GM23248 (cell line): ENCODE measurements around the gene TYRP1. TPM values are rescaled to one million over a fixed set of nuclear protein-coding genes. Genes with fewer than 3 reads are reported as not detected.

Experiments
- DNase-seq: peaks from one replicate; pipeline ENCODE4 v3.0.0-alpha.2; 2015
- H2AFZ ChIP-seq: fragments of 200-600 bp; sonication (generic); 2 replicates; pipeline ENCODE4 v1.6.1; 2016; ENCODE audit warnings: antibody characterized with exemption
- H3F3A ChIP-seq: fragments of 200-600 bp; sonication (generic); 2 replicates; pipeline ENCODE4 v1.6.1; 2016; ENCODE audit warnings: mild to moderate bottlenecking, antibody characterized with exemption, mixed run types; ENCODE audit not compliant: insufficient read depth
- H3K27ac ChIP-seq: fragments of 200-600 bp; sonication (generic); 2 replicates; pipeline ENCODE4 v1.5.1; 2016; ENCODE audit warnings: mild to moderate bottlenecking
- H3K27me3 ChIP-seq: fragments of 200-600 bp; sonication (generic); replicated peaks from 2 replicates; pipeline ENCODE4 v1.6.1; 2016; ENCODE audit warnings: mild to moderate bottlenecking; ENCODE audit not compliant: insufficient read depth
- H3K36me3 ChIP-seq: fragments of 200-600 bp; sonication (generic); 2 replicates; pipeline ENCODE4 v1.6.1; 2016; ENCODE audit warnings: low read depth, mild to moderate bottlenecking
- H3K4me1 ChIP-seq: fragments of 200-600 bp; sonication (generic); 2 replicates; pipeline ENCODE4 v1.6.1; 2016; ENCODE audit warnings: mild to moderate bottlenecking; ENCODE audit not compliant: insufficient read depth
- H3K4me2 ChIP-seq: fragments of 200-600 bp; sonication (generic); one replicate; pipeline ENCODE4 v1.6.1; 2016; ENCODE audit warnings: mild to moderate bottlenecking; ENCODE audit not compliant: unreplicated experiment
- H3K4me3 ChIP-seq: fragments of 200-600 bp; sonication (generic); 2 replicates; pipeline ENCODE4 v1.5.1; 2016; ENCODE audit warnings: mild to moderate bottlenecking
- H3K79me2 ChIP-seq: fragments of 200-600 bp; sonication (generic); 2 replicates; pipeline ENCODE4 v1.6.1; 2016; ENCODE audit warnings: mild to moderate bottlenecking; ENCODE audit not compliant: insufficient read depth
- H3K9ac ChIP-seq: fragments of 200-600 bp; sonication (generic); 2 replicates; pipeline ENCODE4 v1.6.1; 2016; ENCODE audit warnings: mild to moderate bottlenecking
- H3K9me2 ChIP-seq: fragments of 200-600 bp; sonication (generic); 2 replicates; pipeline ENCODE4 v1.6.1; 2016; ENCODE audit warnings: mixed run types, mild to moderate bottlenecking, moderate library complexity; ENCODE audit not compliant: insufficient read depth
- H3K9me3 ChIP-seq: fragments of 200-600 bp; sonication (generic); one replicate; pipeline ENCODE4 v1.6.1; 2017; ENCODE audit warnings: low read depth
- H4K20me1 ChIP-seq: fragments of 200-600 bp; sonication (generic); 2 replicates; pipeline ENCODE4 v1.6.0; 2016; ENCODE audit not compliant: insufficient read depth
- EZH2 ChIP-seq: fragments of 200-600 bp; sonication (generic); IDR thresholded peaks from 2 replicates; pipeline ENCODE4 v1.6.1; 2018; ENCODE audit warnings: antibody characterized with exemption, mild to moderate bottlenecking; ENCODE audit not compliant: insufficient read depth, poor library complexity, severe bottlenecking
- EZH2phosphoT487 ChIP-seq: fragments of 200-600 bp; sonication (generic); IDR thresholded peaks from 2 replicates; pipeline ENCODE4 v1.6.1; 2018; ENCODE audit warnings: antibody characterized with exemption, moderate library complexity, mild to moderate bottlenecking, low read depth; ENCODE audit not compliant: insufficient read depth
- WGBS, 2 experiments: methylation state at CpG; one replicate each; pipeline ENCODE4 v1.1.6; 2015 to 2017; ENCODE audit warnings: low lambda C conversion rate in 2 of 2, low coverage in 1 of 2; ENCODE audit errors: missing lambda C conversion rate in 2 of 2; 5-methylcytosine and 5-hydroxymethylcytosine counted together
- in situ Hi-C: fragments of 300-500 bp; cut with MboI; formaldehyde crosslinking; loops from 2 replicates; pipeline ENCODE4 v1.15.0; 2020
- polyA plus RNA-seq: library from polyadenylated mRNA; unstranded; fragments of >200 nt; fragmentation: Nextera tagmentation; extraction: Ambion mirVana; gene quantifications from 2 replicates; pipeline ENCODE4 v1.2.1, GENCODE V29; 2016
- total RNA-seq: library from RNA; depleted of rRNA; stranded (reverse); fragments of >200 nt; shearing (Covaris generic); gene quantifications from 2 replicates; pipeline ENCODE4 v1.2.3, GENCODE V29; 2014

Gene TYRP1
- total and polyA plus RNA-seq, 2 experiments from 2014 or later = not detected

DNA sequence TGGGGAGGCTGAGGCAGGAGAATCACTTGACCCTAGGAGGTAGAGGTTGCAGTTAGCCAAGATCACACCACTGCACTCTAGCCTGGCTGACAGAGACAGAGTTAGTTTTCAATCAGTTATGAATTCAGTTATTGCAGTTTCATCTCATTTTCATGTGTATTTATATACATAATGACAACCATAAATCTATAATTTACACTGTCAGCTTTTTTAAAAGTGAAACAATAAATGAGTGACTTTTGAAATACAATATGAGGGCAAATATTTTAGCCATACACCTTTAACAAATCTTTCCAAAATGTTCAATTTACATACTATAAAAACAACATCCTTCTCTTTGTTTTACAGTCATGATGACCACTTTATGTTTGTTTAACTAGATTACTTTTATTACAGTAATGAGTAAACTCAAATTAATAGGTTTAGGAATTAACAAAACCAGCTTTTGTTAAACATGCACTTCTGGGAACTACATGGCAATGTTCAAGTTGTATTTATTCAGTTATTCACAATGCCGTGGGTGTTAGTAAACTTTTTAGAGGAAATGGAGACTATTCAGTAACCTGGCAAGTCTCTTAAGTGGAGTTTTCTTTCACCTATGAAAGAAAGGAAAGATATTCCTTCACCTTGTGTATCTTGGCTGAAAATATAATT lies 12.7 kb downstream of the TYRP1 start:
- H3K27ac ChIP-seq = no peak overlapping the region
- H3K36me3 ChIP-seq = no peaks in the 10 kb centered on the region
- TF ChIP-seq EZH2phosphoT487 (no peak), EZH2 (no peak)
- H2AFZ ChIP-seq = no peak overlapping the region
- no peak overlapping the region for H3K9ac ChIP-seq
- H3K79me2 ChIP-seq = no peaks in the 10 kb centered on the region
- in situ Hi-C loops = no loop called here
- H3K9me2 ChIP-seq = no peaks in the 10 kb centered on the region
- H3K9me3 ChIP-seq = no peaks in the 10 kb centered on the region
- H3K27me3 ChIP-seq = no peaks in the 10 kb centered on the region
- H4K20me1 ChIP-seq = no peaks in the 10 kb centered on the region
- H3K4me3 ChIP-seq = no peak overlapping the region
- DNase-seq = no peak
- H3K4me1 ChIP-seq = peaks cover 3% of the 10 kb centered on the region; the same call in 1 of the 2 replicates
- H3K4me2 ChIP-seq = no peak overlapping the region
- no peaks in the 10 kb centered on the region for H3F3A ChIP-seq
- 94 to 95% methylated on average over 1 of the region's 1 CpG for WGBS, 2 experiments

DNA sequence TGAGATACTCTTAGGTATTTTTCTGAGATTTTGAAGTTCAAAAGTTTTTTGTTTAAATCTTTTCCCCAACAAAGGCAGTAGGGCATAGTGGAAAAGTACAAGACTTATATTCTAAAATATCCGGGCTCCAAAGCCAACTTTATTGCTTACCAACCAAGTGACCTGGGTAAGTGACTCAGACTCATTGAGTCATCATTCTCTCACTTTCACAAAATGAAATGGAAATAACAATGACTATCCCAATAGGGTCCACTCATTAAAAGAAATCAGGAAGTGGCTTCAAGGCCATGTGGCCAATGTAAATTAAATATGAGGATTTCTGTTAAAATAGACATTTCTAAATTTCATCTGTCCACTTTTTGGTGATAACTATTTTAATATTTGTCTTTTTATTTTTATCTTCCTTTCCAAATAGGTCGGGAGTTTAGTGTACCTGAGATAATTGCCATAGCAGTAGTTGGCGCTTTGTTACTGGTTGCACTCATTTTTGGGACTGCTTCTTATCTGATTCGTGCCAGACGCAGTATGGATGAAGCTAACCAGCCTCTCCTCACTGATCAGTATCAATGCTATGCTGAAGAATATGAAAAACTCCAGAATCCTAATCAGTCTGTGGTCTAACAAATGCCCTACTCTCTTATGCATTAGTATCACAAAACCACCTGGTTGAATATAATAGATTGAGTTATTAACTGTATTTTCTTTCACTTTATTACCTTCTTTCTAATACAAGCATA lies 15.5 kb downstream of the TYRP1 start:
- no peaks in the 10 kb centered on the region for H4K20me1 ChIP-seq
- no peaks in the 10 kb centered on the region for H3K79me2 ChIP-seq
- H3K36me3 ChIP-seq = no peaks in the 10 kb centered on the region
- no peaks in the 10 kb centered on the region for H3F3A ChIP-seq
- in situ Hi-C loops = no loop called here
- no peaks in the 10 kb centered on the region for H3K27me3 ChIP-seq
- H3K4me1 ChIP-seq = peaks cover 3% of the 10 kb centered on the region; the same call in 1 of the 2 replicates
- no peak overlapping the region for H3K4me2 ChIP-seq
- DNase-seq = peak; percentile 88
- no peak overlapping the region for H3K27ac ChIP-seq
- no peak overlapping the region for H2AFZ ChIP-seq
- WGBS, 2 experiments = 75 to 76% methylated on average over 5 of the region's 5 CpGs
- no peaks in the 10 kb centered on the region for H3K9me3 ChIP-seq
- TF ChIP-seq EZH2 (no peak), EZH2phosphoT487 (no peak)
- no peaks in the 10 kb centered on the region for H3K9me2 ChIP-seq
- no peak overlapping the region for H3K4me3 ChIP-seq
- no peak overlapping the region for H3K9ac ChIP-seq

DNA sequence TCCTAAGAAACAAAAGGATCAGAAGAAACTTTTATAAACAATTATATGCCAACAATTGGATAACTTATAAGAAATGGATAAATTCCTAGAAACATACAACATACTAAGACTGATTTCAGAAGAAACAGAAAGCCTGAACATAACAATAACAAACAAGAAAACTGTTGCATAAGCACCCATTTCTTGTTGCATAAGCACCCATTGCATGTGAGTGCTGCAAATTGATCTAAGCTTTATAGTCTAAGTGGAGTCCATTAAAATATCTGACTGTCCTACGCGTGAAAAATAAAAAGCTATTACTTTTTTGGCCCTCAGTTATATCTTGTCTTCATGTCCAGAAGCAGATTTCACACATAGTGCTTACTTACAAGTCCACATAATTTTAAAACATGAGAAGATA lies 19.3 kb downstream of the TYRP1 start:
- in situ Hi-C loops = no loop called here
- DNase-seq = no peak
- H3K79me2 ChIP-seq = no peaks in the 10 kb centered on the region

DNA sequence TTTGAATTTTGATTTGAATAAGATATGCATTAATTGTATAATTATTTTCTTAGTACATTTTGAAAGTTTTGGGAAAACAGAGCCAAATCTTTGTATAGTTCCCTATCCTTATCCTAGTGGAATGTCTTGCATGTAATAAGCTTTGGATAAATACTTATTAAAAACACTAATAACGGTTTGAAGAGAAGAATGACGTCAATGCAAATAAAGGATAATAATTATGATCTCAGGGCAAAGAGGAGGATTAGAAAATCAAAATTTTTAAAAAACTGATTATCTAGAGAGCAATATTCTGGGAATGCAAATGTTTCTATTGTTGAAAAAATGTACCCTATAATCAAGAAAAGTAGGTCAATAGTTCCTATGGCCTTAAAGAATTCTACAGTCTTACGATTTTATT lies 22.1 kb downstream of the TYRP1 start:
- no peaks in the 10 kb centered on the region for H3K27me3 ChIP-seq
- H3K27ac ChIP-seq = no peak overlapping the region
- no peaks in the 10 kb centered on the region for H3K9me2 ChIP-seq
- 0 out of 2 replicates have a peak, but pooled peaks cover 5% of the 10 kb centered on the region for H3K4me1 ChIP-seq
- 93 to 98% methylated on average over 3 of the region's 3 CpGs for WGBS, 2 experiments
- in situ Hi-C loops = no loop called here
- H3K4me2 ChIP-seq = no peak overlapping the region
- H4K20me1 ChIP-seq = no peaks in the 10 kb centered on the region
- no peak overlapping the region for H3K4me3 ChIP-seq
- H3K9ac ChIP-seq = no peak overlapping the region
- no peaks in the 10 kb centered on the region for H3F3A ChIP-seq
- no peak overlapping the region for H2AFZ ChIP-seq
- H3K79me2 ChIP-seq = no peaks in the 10 kb centered on the region
- DNase-seq = no peak
- H3K9me3 ChIP-seq = no peaks in the 10 kb centered on the region
- no peak for TF ChIP-seq EZH2
- TF ChIP-seq EZH2phosphoT487 = no peak
- no peaks in the 10 kb centered on the region for H3K36me3 ChIP-seq

More for the DNA sequence above, 19.3 kb downstream of the TYRP1 start:
- Histone ChIP-seq H3K9ac (no peak overlapping the region), H3K9me3 (no peaks in the 10 kb centered on the region), H4K20me1 (no peaks in the 10 kb centered on the region), H3K27me3 (no peaks in the 10 kb centered on the region), H2AFZ (no peak overlapping the region), H3K4me3 (no peak overlapping the region), H3K4me2 (no peak overlapping the region), H3K36me3 (no peaks in the 10 kb centered on the region), H3K4me1 (peaks cover 3% of the 10 kb centered on the region; the same call in 1 of the 2 replicates), H3K9me2 (no peaks in the 10 kb centered on the region), H3K27ac (no peak overlapping the region), H3F3A (no peaks in the 10 kb centered on the region)
- TF ChIP-seq EZH2phosphoT487 (no peak), EZH2 (no peak)
- WGBS, 2 experiments = 94 to 100% methylated on average over 2 of the region's 2 CpGs
